PC-9 (cell line): ENCODE data around the gene TXNDC8. TPM values are rescaled to one million over a fixed set of nuclear protein-coding genes. Genes with fewer than 3 reads are reported as not detected.

Experiments used
- BruUV-seq: library from RNA; stranded (reverse); fragments of 400-500 nt; replicated peaks from 2 replicates; lab custom pipeline; 2021; lab: Mats Ljungman, UMichigan
- CTCF ChIA-PET: fragments of 300-600 bp; sonication (Branson Sonifier 250); formaldehyde crosslinking; loops from one replicate; lab custom pipeline; 2022; ENCODE audit warnings: antibody characterized with exemption; lab: Charles Lee
- POLR2A ChIA-PET: fragments of 300-600 bp; sonication (Branson Sonifier 250); formaldehyde crosslinking; loops from one replicate; lab custom pipeline; 2022; ENCODE audit warnings: antibody characterized with exemption; ENCODE audit not compliant: unreplicated experiment; lab: Charles Lee
- DNase-seq, 2 experiments: peaks; one replicate each; pipeline versions ENCODE4 v3.0.0 to v3.0.0-alpha.2; 2015 to 2022; ENCODE audit warnings: mixed read lengths in 1 of 2
- H2AFZ ChIP-seq: fragments of 200-600 bp; sonication (generic); 2 replicates; pipeline ENCODE4 v1.8.1; 2017; ENCODE audit warnings: antibody characterized with exemption
- H3F3A ChIP-seq: fragments of 200-600 bp; sonication (generic); 2 replicates; pipeline ENCODE4 v1.8.1; 2017; ENCODE audit warnings: antibody characterized with exemption, mild to moderate bottlenecking, low read depth; ENCODE audit not compliant: insufficient read depth
- H3K27ac ChIP-seq: fragments of 200-600 bp; sonication (generic); 2 replicates; pipeline ENCODE4 v1.6.1; 2016; ENCODE audit warnings: mixed run types
- H3K27me3 ChIP-seq: fragments of 200-600 bp; sonication (generic); 2 replicates; pipeline ENCODE4 v1.6.1; 2016; ENCODE audit warnings: low read depth, mixed run types; ENCODE audit not compliant: insufficient read depth
- H3K36me3 ChIP-seq: fragments of 200-600 bp; sonication (generic); 2 replicates; pipeline ENCODE4 v1.6.1; 2016; ENCODE audit warnings: low read depth, mixed run types
- H3K4me1 ChIP-seq: fragments of 200-600 bp; sonication (generic); replicated peaks from 2 replicates; pipeline ENCODE4 v1.6.1; 2016; ENCODE audit warnings: mixed run types; ENCODE audit not compliant: insufficient read depth
- H3K4me2 ChIP-seq: fragments of 200-600 bp; sonication (generic); 2 replicates; pipeline ENCODE4 v1.6.1; 2017; ENCODE audit warnings: mixed run types
- H3K4me3 ChIP-seq: fragments of 200-600 bp; sonication (generic); 2 replicates; pipeline ENCODE4 v1.6.1; 2016; ENCODE audit warnings: mixed run types
- H3K79me2 ChIP-seq: fragments of 200-600 bp; sonication (generic); 2 replicates; pipeline ENCODE4 v1.6.1; 2017; ENCODE audit warnings: low read depth, mixed run types
- H3K9me2 ChIP-seq: fragments of 200-600 bp; sonication (generic); 2 replicates; pipeline ENCODE4 v1.8.1; 2017; ENCODE audit warnings: mild to moderate bottlenecking; ENCODE audit not compliant: insufficient read depth
- H3K9me3 ChIP-seq: fragments of 200-600 bp; sonication (generic); 2 replicates; pipeline ENCODE4 v1.8.1; 2016; ENCODE audit warnings: low read depth; ENCODE audit not compliant: insufficient read depth
- H4K20me1 ChIP-seq: fragments of 200-600 bp; sonication (generic); 2 replicates; pipeline ENCODE4 v1.8.1; 2017; ENCODE audit not compliant: insufficient read depth
- CTCF ChIP-seq: fragments of 200-600 bp; sonication (generic); conservative IDR thresholded peaks from 2 replicates; pipeline ENCODE4 v1.6.1; 2017; ENCODE audit warnings: mixed run types, antibody characterized with exemption, mild to moderate bottlenecking, moderate library complexity
- EZH2 ChIP-seq: fragments of 200-600 bp; sonication (generic); IDR thresholded peaks from 2 replicates; pipeline ENCODE4 v1.8.0; 2017; ENCODE audit warnings: antibody characterized with exemption, low read depth
- intact Hi-C: fragments of 100-400 bp; cut with micrococcal nuclease; formaldehyde crosslinking; loops from one replicate; pipeline ENCODE4 v1.10.0; 2022; ENCODE audit not compliant: unreplicated experiment
- total RNA-seq: library from RNA; stranded (reverse); gene quantifications from 2 replicates; pipeline ENCODE4 v1.2.3, GENCODE V29; 2021

TXNDC8 gene
- total RNA-seq, 1 experiment from 2014 or later, result not detected

DNA sequence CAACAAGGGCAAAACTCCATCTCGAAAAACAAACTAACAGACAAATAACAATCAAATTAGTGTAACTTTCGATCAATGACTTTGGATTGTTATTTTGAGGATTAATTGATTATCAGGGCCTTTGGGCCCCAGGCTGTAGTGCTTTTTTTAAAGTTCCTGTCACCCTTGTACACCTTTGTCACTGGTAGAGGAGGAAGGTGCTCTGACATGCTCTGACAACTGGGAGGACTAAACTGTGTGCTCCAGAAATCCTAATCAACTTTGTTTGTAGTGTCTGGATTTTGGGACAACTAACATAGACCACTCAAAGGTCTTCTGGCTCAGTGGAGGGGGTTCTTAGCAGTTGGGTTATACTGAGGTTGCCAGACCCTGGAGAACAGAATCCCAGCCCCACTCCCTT, 83.2 kb downstream of the TXNDC8 start:
- no peak for DNase-seq
- POLR2A ChIA-PET, result interaction anchor here (0.6 kb wide), 1 partner anchor 1160 kb away, joined by 4 read pairs; no protein-coding TSS in a partner anchor
- Histone ChIP-seq H3K9me2 (no peaks in the 10 kb centered on the region), H3K4me2 (peak overlapping the region; percentile 91), H3K27me3 (no peaks in the 10 kb centered on the region), H2AFZ (no peak overlapping the region), H3K4me1 (peaks cover 61% of the 10 kb centered on the region), H3K4me3 (peak overlapping the region; percentile 79), H3F3A (peaks cover 55% of the 10 kb centered on the region), H3K79me2 (peaks cover 90% of the 10 kb centered on the region), H3K36me3 (peaks cover 40% of the 10 kb centered on the region), H3K27ac (peak overlapping the region; percentile 99), H4K20me1 (peaks cover 58% of the 10 kb centered on the region), H3K9me3 (no peaks in the 10 kb centered on the region)
- CTCF ChIA-PET, result no interaction called here
- TF ChIP-seq EZH2, result no peak
- no peak for TF ChIP-seq CTCF
- TSS peak; percentile 19 for BruUV-seq
- intact Hi-C loops, result no loop called here

Other genes with a start within 250 kb of the TXNDC8 start
- gene C9orf152, start 129.7 kb downstream of the TXNDC8 start, total RNA-seq, result 0.23 and 0.74 TPM in 2 replicates
- 1,110 and 1,260 TPM in 2 replicates for gene TXN, start 81.4 kb downstream of the TXNDC8 start, total RNA-seq
- gene SVEP1, start 241.9 kb upstream of the TXNDC8 start, total RNA-seq, result 2.9 and 3.3 TPM in 2 replicates